Testis (tissue), 2 donors: ENCODE measurements around the gene CEMIP.

ENCODE experiments used
- POLR2A ChIP-seq: fragments of 450-650 bp; IDR thresholded peaks from one replicate; pipeline ENCODE4 v1.6.1; 2017; ENCODE audit warnings: antibody characterized with exemption, mild to moderate bottlenecking, moderate library complexity
- TF ChIP-seq, protein P1 (sequence below), 3 experiments: fragments of 450-650 bp in 2 of 3; fragments of 200-600 bp in 1 of 3; sonication (generic) in 1 of 3; IDR thresholded peaks; one replicate each; pipeline ENCODE4 v1.5.1; 2016 to 2019; ENCODE audit warnings: antibody characterized with exemption in 3 of 3, mild to moderate bottlenecking in 2 of 3, moderate library complexity in 1 of 3

DNA sequence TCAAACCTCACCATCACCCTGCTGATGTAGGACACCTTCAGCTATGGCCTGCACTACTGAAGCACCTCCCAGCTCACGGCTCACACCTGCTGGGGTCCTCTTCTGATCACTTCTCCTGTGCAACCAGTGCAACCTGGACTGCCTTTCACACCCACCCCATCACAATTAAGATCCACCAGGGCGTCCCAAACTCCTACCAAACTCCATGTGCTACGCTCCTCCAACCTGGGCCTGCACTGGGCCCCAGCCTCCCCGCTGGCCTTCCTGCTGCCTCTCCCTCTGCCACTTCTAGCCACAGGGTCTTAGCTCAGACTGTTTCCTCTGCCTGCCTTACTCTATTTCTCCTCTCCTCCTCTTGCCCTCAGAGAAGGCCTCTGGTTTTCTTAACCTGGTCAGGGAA is 197.7 kb downstream of the CEMIP start:
- TF ChIP-seq, protein P1, sequence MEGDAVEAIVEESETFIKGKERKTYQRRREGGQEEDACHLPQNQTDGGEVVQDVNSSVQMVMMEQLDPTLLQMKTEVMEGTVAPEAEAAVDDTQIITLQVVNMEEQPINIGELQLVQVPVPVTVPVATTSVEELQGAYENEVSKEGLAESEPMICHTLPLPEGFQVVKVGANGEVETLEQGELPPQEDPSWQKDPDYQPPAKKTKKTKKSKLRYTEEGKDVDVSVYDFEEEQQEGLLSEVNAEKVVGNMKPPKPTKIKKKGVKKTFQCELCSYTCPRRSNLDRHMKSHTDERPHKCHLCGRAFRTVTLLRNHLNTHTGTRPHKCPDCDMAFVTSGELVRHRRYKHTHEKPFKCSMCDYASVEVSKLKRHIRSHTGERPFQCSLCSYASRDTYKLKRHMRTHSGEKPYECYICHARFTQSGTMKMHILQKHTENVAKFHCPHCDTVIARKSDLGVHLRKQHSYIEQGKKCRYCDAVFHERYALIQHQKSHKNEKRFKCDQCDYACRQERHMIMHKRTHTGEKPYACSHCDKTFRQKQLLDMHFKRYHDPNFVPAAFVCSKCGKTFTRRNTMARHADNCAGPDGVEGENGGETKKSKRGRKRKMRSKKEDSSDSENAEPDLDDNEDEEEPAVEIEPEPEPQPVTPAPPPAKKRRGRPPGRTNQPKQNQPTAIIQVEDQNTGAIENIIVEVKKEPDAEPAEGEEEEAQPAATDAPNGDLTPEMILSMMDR (IDR thresholded peaks at IDR 0.05), result no peak
- no peak for TF ChIP-seq POLR2A
